T follicular helper cell (primary cell): ENCODE results near the gene ID3.

Experiments
- DNase-seq: peaks from one replicate; pipeline ENCODE4 v3.0.0-alpha.2; 2020; ENCODE audit warnings: low read depth

Gene ID3

GRCh38 chr1:23526329-23527041 is 32.8 kb downstream of the ID3 start:
- no peak for DNase-seq

DNA sequence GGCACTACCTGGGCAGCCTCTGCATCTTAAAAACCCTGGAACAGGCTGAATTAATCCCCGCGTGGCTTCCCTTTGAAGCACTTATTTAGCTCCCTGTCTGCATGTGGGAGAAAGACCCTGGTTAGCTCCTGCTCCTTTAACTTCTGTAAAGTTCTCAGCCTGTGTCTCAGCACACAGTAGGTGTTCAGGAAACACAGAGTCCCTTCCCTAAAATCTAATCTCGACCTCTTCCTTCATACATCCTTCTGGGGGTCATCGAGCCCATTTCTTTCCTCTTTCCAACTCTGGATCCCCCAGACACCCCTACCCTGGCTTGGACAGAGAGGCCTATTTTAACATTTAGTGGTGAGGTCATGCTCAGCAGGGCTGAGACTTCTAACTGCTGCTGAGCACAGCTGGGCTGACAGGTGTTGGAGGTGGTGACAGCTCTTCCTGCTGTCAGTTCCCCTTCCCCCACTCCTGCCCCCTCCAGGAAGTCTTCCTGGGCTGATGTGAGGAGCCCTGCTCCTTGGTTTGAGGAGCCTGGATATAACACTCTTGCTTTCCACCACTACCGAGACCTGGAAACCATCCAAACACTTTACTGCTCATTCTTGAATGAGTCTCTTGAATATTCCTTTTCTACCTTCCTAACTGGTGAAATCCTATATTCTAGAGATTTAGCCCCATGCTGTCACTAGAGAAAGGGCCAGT is 33.6 kb downstream of the ID3 start:
- no peak for DNase-seq

GRCh38 chr1:23524716-23525401 is 34.4 kb downstream of the ID3 start:
- no peak for DNase-seq

- no peak for DNase-seq
These were observed 35.1 kb downstream of the ID3 start for GRCh38 chr1:23524163-23524562.

- DNase-seq = no peak
These were observed 36.9 kb downstream of the ID3 start for GRCh38 chr1:23522244-23522982.

- no peak for DNase-seq
These were observed 37.7 kb downstream of the ID3 start for GRCh38 chr1:23521588-23521987.

- DNase-seq = no peak
These were observed 41.7 kb downstream of the ID3 start for GRCh38 chr1:23517581-23517980.

GRCh38 chr1:23515905-23516304 is 43.4 kb downstream of the ID3 start:
- no peak for DNase-seq

- DNase-seq = no peak
These were observed 45.1 kb downstream of the ID3 start for GRCh38 chr1:23514111-23514679.

DNA sequence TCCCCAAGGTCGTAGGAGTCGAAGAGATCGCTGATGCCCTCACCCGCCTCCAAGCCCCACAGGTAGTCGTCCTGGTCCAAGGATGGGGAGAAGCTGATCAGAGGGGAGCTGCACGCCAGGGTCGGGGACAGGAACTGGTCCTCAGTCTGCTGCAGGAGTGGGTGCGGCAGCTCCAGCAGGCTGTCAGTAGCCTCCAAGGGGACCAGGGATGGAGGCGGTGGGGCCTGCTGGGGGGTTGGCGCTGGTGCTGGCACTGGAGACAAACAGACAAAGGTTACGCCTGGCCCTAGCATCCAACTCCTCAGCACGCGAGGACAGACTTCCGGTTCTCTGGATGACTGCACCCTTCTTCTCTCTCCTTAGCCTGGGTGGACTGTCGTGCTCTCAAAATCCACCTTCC is 49.4 kb downstream of the ID3 start:
- DNase-seq = no peak
